Measurements from ENCODE around the gene RNF5.
"Not testable (repeated sequence)": the region's sequence is repeated elsewhere in the genome, so short reads cannot be mapped to it uniquely, and the experiment has no call there.

Gene RNF5

GRCh38 chr6:32190911-32191677 lies 12.9 kb downstream of the RNF5 start:
- DNase-seq, result no peak

DNA sequence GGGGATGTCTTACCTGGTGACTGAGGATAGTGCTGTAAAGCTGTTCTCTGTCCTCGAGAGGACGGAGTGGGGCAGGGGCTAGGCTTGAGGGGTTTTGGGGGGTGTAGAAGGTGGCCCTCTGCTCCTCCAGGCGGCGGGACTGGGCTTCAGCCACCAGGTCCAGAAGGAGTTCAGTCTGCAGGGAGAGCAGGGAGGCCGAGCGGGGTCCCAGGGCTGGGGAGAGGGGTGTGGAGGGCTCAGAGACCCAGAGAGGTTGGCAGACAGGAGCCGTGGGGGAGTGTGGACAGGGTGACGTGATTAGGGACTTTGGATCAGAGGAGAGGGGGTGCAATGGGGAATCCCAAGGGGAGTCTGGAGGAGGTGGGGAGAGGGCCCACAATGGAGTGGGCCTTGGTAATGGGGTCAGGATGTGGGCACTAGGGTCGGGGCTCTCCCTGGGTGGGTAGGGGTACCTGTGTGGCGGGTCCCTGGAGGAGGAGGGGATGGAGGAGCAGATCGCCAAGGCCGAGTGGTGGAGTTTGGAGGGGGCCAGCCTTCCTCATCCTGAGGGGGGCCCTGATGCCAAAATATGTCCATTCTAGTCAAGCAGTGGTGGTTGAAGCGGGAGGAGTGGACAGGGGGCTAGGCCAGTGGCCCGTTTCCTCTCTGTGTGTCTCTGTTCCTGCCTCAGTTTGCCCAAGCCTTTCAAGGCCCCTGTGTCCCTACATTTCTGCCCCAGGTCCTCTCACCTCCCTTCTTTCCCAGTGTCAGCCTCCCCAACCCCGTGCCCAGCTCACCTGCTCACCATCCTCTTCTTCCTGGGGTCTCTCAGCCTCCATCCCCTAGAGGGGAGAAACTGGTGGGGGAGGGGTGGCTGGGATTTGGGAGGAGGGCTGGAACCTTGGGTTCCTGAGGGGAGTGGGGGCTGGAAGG lies 13.7 kb downstream of the RNF5 start:
- no peak for DNase-seq

DNA sequence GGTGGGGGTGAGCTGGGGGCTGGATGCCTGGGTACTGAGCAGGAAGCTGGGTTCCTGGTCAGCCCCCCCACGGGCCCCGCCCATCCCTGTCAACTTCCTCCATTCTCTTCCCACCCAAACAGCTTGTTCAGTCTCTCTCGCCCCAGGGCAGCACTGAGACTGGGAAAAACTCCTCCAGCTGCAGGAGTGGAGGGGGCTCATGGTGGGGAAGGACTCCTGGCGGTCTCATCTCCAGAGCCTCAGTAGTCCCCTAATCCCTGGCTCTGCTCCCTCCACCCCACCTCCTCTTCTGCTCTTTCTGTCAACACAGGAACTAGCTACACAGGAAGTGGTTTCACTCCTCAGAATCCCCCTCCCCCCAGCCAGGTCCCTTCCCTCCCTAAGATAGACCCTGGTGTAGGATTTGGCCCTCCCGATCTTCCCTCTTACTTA lies 14.4 kb downstream of the RNF5 start, which contains the start of gene GPSM3:
Gene GPSM3, minus strand, starts transcription at position 36 of the 432 bp plus-strand sequence. CDS start 130 bp downstream, outside the sequence.
- peak; percentile 36 for DNase-seq

- DNase-seq, result not testable (repeated sequence)
Observed at GRCh38 chr6:32193096-32193495, 14.9 kb downstream of the RNF5 start.

GRCh38 chr6:32194388-32194787 lies 16.2 kb downstream of the RNF5 start:
- no peak for DNase-seq

DNA sequence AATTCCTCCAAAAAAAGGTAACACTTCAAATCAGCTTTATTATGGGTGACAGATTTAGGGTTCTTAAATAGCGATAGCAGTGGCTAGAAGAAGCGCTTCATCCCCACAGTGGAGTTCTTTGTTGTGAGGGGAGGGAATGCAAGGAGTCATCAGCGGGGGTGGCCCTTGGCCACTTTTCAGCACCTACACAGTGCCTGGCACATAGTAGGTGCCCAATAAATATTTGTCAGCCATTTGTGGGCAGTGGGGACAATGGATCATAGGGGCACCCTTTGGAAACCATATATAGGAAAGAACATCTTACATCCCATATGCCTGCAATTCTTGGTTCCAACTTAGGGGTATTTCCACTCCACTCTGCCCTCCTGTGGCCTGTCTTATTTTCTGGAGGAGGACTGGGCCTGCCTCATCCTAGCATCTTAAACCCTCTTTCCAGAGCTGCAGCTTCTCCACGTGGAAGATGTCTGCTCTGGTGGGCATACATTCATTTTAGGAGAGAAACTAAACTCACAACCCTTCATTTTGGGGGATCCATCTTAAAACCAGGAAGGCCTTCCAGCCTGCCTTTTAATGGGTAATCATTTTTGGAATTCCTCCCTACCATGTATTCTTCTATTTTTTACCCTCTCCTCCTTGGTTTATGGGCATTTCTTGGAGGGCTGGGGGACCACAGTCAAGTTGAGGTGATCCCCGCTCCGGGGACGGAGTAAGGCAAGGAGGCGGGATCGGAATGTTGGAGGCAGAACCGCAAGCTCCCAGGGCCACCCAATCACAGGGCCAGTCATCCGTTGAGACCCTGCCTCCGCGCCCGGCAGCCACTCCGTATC lies 16.8 kb downstream of the RNF5 start:
- DNase-seq, result no peak

- peak; percentile 98 for DNase-seq
Observed at GRCh38 chr6:32195652-32195901, 17.4 kb downstream of the RNF5 start.

DNA sequence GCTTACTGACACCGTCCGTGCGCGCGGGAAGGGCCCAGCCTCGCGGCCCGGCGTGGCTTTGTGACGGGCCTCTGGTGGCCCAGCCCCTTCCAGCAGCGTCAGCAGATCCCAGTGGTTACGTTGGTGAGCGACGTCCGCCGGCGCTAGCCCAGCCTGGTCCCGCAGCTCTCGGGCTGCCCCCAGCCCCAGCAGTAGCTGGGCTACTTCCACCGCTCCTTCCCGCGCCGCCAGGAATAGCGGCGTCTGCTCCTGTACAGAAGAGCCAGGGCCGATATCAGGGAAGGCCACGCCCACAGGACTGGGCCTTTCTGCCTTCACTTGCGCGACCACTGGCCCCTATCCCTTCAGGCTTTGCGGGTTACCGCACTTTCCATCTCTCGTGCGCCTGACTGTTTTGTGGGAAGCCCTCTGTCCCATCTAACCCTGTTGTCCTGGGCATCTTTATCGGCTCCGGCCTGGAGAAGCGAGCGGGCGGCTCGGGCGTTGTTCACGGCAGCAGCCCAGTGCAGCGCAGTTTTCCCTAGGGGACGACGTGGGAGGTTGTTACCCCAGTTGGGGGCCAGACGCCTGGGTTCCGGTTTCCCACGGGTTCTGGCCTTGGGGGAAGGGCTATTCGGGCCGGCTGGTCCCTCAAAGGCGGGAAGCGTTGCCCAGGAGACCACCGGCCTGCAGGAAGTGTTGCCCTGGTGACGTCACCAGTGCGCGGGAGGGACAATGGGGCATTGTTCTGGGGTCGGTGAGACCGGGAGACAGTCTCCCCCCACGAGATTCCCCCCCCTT lies 17.9 kb downstream of the RNF5 start:
- peak; percentile 48 for DNase-seq

- no peak for DNase-seq
Observed at GRCh38 chr6:32196682-32197616, 18.7 kb downstream of the RNF5 start.

- DNase-seq, result no peak
Observed at GRCh38 chr6:32198345-32198696, 20.1 kb downstream of the RNF5 start.

- DNase-seq, result no peak
Observed at GRCh38 chr6:32198866-32199265, 20.7 kb downstream of the RNF5 start.

DNA sequence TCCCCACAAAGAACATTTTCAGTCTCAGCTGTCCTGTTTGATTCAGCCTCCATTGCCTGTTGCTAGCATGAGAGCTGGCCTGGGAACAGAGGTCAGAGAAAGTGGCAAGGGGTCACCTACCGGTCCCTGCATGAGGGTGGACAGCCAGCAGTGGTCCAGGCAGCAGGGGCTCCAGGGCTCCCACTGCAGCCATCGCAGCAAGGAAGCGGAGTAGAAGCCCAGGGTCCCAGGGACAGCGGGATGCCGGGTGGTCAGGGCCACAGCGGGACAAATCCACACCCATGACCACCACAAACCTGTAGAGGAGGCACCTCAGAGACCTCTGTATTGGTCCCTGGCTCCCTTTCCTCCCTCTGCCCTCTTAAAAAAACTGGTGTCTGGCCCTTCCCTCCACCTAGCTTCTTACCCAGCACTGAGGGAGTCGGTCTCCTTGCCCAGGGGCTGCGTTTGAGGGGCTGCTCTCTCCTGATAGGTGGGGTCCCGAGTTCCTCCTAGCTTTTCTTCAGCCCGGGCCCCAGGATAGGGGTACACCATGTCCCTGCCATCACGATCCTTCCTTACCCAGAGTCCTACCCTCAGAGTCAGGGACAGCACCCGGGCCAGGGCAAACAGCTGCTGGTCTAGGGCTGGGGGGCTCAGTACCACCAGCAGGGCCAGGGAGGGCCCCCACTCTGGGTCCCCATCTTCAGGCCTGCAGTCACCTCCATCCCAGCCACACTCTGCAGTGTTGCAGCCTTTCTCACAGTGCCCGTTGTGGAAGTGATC lies 22.7 kb downstream of the RNF5 start:
- DNase-seq, result no peak

DNA sequence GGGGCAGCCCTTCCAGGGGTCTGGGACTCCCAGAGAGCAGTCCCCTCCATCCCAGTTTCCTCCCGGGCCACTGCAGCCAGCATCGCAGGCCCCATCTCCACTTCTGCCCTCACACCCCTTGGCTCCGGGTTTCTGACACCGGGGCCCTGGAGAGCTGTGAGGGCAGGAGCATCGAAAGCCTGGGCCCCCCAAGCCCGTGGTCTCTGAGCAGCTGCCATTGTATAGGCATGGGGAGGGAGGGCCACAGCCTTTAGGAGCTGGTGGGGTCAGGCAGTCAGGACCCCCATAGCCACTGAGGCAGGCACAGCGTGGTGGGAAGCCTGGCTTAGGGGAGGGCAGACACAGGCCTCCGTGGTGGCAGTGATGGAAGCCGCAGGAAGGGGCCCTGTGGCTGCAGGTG lies 24.0 kb downstream of the RNF5 start:
- DNase-seq, result no peak

- no peak for DNase-seq
Observed at GRCh38 chr6:32203426-32204267, 25.4 kb downstream of the RNF5 start.

GRCh38 chr6:32204268-32204715 lies 26.1 kb downstream of the RNF5 start:
- DNase-seq, result no peak

GRCh38 chr6:32208996-32209395 lies 30.8 kb downstream of the RNF5 start:
- no peak for DNase-seq

- no peak for DNase-seq
Observed at GRCh38 chr6:32210191-32210601, 32.0 kb downstream of the RNF5 start.

DNA sequence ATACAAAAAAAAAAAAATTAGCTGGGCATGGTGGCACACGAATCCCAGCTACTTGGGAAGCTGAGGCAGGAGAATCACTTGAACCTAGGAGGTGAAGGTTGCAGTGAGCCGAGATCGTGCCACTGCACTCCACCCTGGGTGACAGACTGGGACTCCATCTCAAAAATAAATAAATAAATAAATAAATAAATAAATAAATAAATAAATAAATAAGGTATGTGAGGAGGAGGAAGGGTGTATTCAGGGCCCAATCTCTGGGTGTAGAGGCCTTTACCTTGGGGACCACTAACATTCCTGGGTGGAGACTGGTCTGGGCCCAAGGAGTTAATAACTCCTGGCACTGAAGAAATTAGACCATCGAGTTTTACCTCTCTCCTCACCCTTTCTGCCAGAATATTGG lies 33.2 kb downstream of the RNF5 start:
- DNase-seq, result not testable (repeated sequence)

GRCh38 chr6:32212076-32212760 lies 34.0 kb downstream of the RNF5 start:
- DNase-seq, result no peak
